WTC11 (cell line): ENCODE data around the gene NTN3. TPM values are rescaled to one million over a fixed set of nuclear protein-coding genes. Genes with fewer than 3 reads are reported as not detected.

Source experiments
- ATAC-seq: fragments of 200-7000 bp; cut with Tn5 transposase; 2 replicates; pipeline ENCODE4 v1.10.0; 2021; ENCODE audit warnings: mild to moderate bottlenecking, moderate library complexity
- Bru-seq: library from RNA; stranded (reverse); fragments of 400-500 nt; gene quantifications from one replicate; lab custom pipeline; 2021; lab: Mats Ljungman, UMichigan
- CTCF ChIA-PET: fragments of 300-600 bp; sonication (Branson Sonifier 250); formaldehyde crosslinking; loops from one replicate; lab custom pipeline; 2021; ENCODE audit warnings: antibody characterized with exemption; lab: Charles Lee
- POLR2A ChIA-PET: fragments of 350-600 bp; sonication (Branson Sonifier 250); formaldehyde crosslinking; loops from one replicate; lab custom pipeline; 2021; ENCODE audit warnings: antibody characterized with exemption; lab: Charles Lee
- DNase-seq: peaks from one replicate; pipeline ENCODE4 v3.0.0; 2021; ENCODE audit warnings: low spot score
- H3K27ac Mint-ChIP-seq: 2 replicates; pipeline ENCODE4 v1.8.0; 2021; ENCODE audit warnings: mixed read lengths
- H3K27me3 Mint-ChIP-seq: 2 replicates; pipeline ENCODE4 v1.8.0; 2021; ENCODE audit warnings: low read depth, mild to moderate bottlenecking, moderate library complexity, mixed read lengths
- H3K36me3 Mint-ChIP-seq: 2 replicates; pipeline ENCODE4 v1.8.0; 2021; ENCODE audit warnings: mixed read lengths
- H3K4me1 Mint-ChIP-seq: 2 replicates; pipeline ENCODE4 v1.8.0; 2022; ENCODE audit warnings: mixed read lengths
- H3K4me3 Mint-ChIP-seq: 2 replicates; pipeline ENCODE4 v1.8.0; 2021; ENCODE audit warnings: mild to moderate bottlenecking, moderate library complexity, mixed read lengths
- H3K9me3 Mint-ChIP-seq: 2 replicates; pipeline ENCODE4 v1.8.0; 2021; ENCODE audit warnings: mixed read lengths
- CREB1 ChIP-seq: sonication (generic); formaldehyde crosslinking; IDR thresholded peaks from 2 replicates; pipeline ENCODE4 v1.8.0; 2023; ENCODE audit warnings: mild to moderate bottlenecking, missing genetic modification reagents
- ESRRA ChIP-seq: sonication (generic); formaldehyde crosslinking; IDR thresholded peaks from 2 replicates; pipeline ENCODE4 v1.8.1; 2022; ENCODE audit warnings: mild to moderate bottlenecking, missing genetic modification reagents, borderline replicate concordance
- FOXJ3 ChIP-seq: sonication (generic); formaldehyde crosslinking; IDR thresholded peaks from 2 replicates; pipeline ENCODE4 v1.9.0; 2021; ENCODE audit warnings: missing genetic modification reagents, mild to moderate bottlenecking, borderline replicate concordance
- GRHL2 ChIP-seq: fragments of 250-450 bp; sonication (Bioruptor Pico); IDR thresholded peaks from 2 replicates; pipeline ENCODE4 v1.8.0; 2022; ENCODE audit warnings: mild to moderate bottlenecking, moderate library complexity; ENCODE audit not compliant: insufficient replicate concordance, severe bottlenecking
- NFATC4 ChIP-seq: fragments of 250-450 bp; sonication (Bioruptor Pico); IDR thresholded peaks from 2 replicates; pipeline ENCODE4 v1.9.0; 2021; ENCODE audit warnings: mild to moderate bottlenecking
- NFE2L1 ChIP-seq: sonication (generic); formaldehyde crosslinking; IDR thresholded peaks from 2 replicates; pipeline ENCODE4 v1.8.1; 2023; ENCODE audit warnings: missing genetic modification reagents
- NR3C1 ChIP-seq: sonication (generic); formaldehyde crosslinking; conservative IDR thresholded peaks from 2 replicates; pipeline ENCODE4 v1.8.1; 2023; ENCODE audit warnings: low read depth, mild to moderate bottlenecking, missing genetic modification reagents
- RORB ChIP-seq: fragments of 250-450 bp; sonication (Bioruptor Pico); IDR thresholded peaks from 2 replicates; pipeline ENCODE4 v1.9.0; 2021; ENCODE audit warnings: mild to moderate bottlenecking
- STAT6 ChIP-seq: sonication (generic); formaldehyde crosslinking; conservative IDR thresholded peaks from 2 replicates; pipeline ENCODE4 v1.8.1; 2023; ENCODE audit warnings: mild to moderate bottlenecking, low read depth, missing genetic modification reagents, moderate library complexity
- TP53 ChIP-seq: sonication (generic); formaldehyde crosslinking; IDR thresholded peaks from 2 replicates; pipeline ENCODE4 v1.8.1; 2023; ENCODE audit warnings: mild to moderate bottlenecking, missing genetic modification reagents
- ZNF423 ChIP-seq: fragments of 250-450 bp; sonication (Bioruptor Pico); IDR thresholded peaks from 2 replicates; pipeline ENCODE4 v2.1.2; 2022; ENCODE audit warnings: mild to moderate bottlenecking, moderate library complexity
- long read RNA-seq, 3 experiments: library from RNA in 1 of 3; library from capped mRNA in 1 of 3; library from polyadenylated mRNA in 1 of 3; unstranded in 2 of 3; stranded (forward) in 1 of 3; transcript quantifications; one replicate each; pipeline ENCODE4 v2.0.0, GENCODE V29; 2021
- total RNA-seq: library from RNA; stranded (reverse); gene quantifications from 3 replicates; pipeline ENCODE4 v1.2.3, GENCODE V29; 2021
- TF ChIP-seq, protein P1 (sequence below): sonication (generic); formaldehyde crosslinking; IDR thresholded peaks from 2 replicates; pipeline ENCODE4 v1.8.0; 2023; ENCODE audit warnings: mild to moderate bottlenecking, missing genetic modification reagents
- TF ChIP-seq, protein P2 (sequence below): sonication (generic); formaldehyde crosslinking; IDR thresholded peaks from 2 replicates; pipeline ENCODE4 v1.8.1; 2023; ENCODE audit warnings: mild to moderate bottlenecking, missing genetic modification reagents
- TF ChIP-seq, protein P3 (sequence below): sonication (generic); formaldehyde crosslinking; IDR thresholded peaks from 2 replicates; pipeline ENCODE4 v1.8.1; 2023; ENCODE audit warnings: mild to moderate bottlenecking, missing genetic modification reagents, moderate library complexity

NTN3 gene
- total RNA-seq (0.82 to 0.92 TPM (median 0.89 TPM) in 3 replicates), Bru-seq, nascent RNA (percentile 23 among the genes with signal in this experiment)
- long read RNA-seq, experiment 1: 0 reads
- long read RNA-seq, experiment 2: 0 reads
- long read RNA-seq, experiment 3: 0 reads

- DNase-seq: peak; percentile 75
- ChIA-PET CTCF (interaction anchor here (0.8 to 5.9 kb wide), 4 partner anchors 12 to 61 kb away, joined by 3 to 53 read pairs (median 5); partner anchors contain the start of gene TEDC2), POLR2A (interaction anchor here (0.8 to 3.3 kb wide), 3 partner anchors 12 to 60 kb away, joined by 3 to 15 read pairs (median 3); partner anchors contain the start of genes CEMP1 and TEDC2)
- H3K27ac Mint-ChIP-seq: no peak within 1 kb of the TSS
- no peaks in the 10 kb centered on the region for H3K36me3 Mint-ChIP-seq
- H3K27me3 Mint-ChIP-seq: peaks cover 38% of the 10 kb centered on the region
- ATAC-seq: peak; percentile 1; the same call in 1 of the 2 replicates
- no peaks in the 10 kb centered on the region for H3K9me3 Mint-ChIP-seq
- TF ChIP-seq RORB (CRISPR knock-in tag) (no peak), TP53 (CRISPR knock-in tag) (0 out of 2 replicates have a peak, but pooled peaks have one; percentile 65), GRHL2 (CRISPR knock-in tag) (no peak), ZNF423 (CRISPR knock-in tag) (peak; percentile 17; the same call in 1 of the 2 replicates), NR3C1 (CRISPR knock-in tag) (0 out of 2 replicates have a peak, but pooled peaks have one; percentile 38), NFATC4 (no peak)
- H3K4me1 Mint-ChIP-seq: peaks cover 21% of the 10 kb centered on the region
- peak within 1 kb of the TSS; percentile 50 for H3K4me3 Mint-ChIP-seq
These were observed at the start of gene NTN3 for GRCh38 chr16:2471016-2471652. Gene NTN3 (plus strand): TSS chr16:2471297. CDS start chr16:2471702, 405 bp downstream.

- POLR2A ChIA-PET: no interaction called here
- peaks cover 3% of the 10 kb centered on the region; the same call in 1 of the 2 replicates for H3K27me3 Mint-ChIP-seq
- no peak for ATAC-seq
- CTCF ChIA-PET: interaction anchor here (0.7 to 1.7 kb wide), 9 partner anchors 34 to 183 kb away, joined by 3 to 7 read pairs (median 3); partner anchors contain the start of genes ECI1 and TBC1D24
- H3K36me3 Mint-ChIP-seq: no peaks in the 10 kb centered on the region
- H3K4me3 Mint-ChIP-seq: no peak overlapping the region
- no peak overlapping the region for H3K27ac Mint-ChIP-seq
- DNase-seq: no peak
- H3K4me1 Mint-ChIP-seq: no peaks in the 10 kb centered on the region
- H3K9me3 Mint-ChIP-seq: no peaks in the 10 kb centered on the region
- TF ChIP-seq, protein P1, sequence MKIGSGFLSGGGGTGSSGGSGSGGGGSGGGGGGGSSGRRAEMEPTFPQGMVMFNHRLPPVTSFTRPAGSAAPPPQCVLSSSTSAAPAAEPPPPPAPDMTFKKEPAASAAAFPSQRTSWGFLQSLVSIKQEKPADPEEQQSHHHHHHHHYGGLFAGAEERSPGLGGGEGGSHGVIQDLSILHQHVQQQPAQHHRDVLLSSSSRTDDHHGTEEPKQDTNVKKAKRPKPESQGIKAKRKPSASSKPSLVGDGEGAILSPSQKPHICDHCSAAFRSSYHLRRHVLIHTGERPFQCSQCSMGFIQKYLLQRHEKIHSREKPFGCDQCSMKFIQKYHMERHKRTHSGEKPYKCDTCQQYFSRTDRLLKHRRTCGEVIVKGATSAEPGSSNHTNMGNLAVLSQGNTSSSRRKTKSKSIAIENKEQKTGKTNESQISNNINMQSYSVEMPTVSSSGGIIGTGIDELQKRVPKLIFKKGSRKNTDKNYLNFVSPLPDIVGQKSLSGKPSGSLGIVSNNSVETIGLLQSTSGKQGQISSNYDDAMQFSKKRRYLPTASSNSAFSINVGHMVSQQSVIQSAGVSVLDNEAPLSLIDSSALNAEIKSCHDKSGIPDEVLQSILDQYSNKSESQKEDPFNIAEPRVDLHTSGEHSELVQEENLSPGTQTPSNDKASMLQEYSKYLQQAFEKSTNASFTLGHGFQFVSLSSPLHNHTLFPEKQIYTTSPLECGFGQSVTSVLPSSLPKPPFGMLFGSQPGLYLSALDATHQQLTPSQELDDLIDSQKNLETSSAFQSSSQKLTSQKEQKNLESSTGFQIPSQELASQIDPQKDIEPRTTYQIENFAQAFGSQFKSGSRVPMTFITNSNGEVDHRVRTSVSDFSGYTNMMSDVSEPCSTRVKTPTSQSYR (CRISPR knock-in tag): no peak
- TF ChIP-seq NR3C1 (CRISPR knock-in tag): no peak
- TF ChIP-seq, protein P2, sequence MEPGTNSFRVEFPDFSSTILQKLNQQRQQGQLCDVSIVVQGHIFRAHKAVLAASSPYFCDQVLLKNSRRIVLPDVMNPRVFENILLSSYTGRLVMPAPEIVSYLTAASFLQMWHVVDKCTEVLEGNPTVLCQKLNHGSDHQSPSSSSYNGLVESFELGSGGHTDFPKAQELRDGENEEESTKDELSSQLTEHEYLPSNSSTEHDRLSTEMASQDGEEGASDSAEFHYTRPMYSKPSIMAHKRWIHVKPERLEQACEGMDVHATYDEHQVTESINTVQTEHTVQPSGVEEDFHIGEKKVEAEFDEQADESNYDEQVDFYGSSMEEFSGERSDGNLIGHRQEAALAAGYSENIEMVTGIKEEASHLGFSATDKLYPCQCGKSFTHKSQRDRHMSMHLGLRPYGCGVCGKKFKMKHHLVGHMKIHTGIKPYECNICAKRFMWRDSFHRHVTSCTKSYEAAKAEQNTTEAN (CRISPR knock-in tag): no peak
- no peak for TF ChIP-seq CREB1
- TF ChIP-seq STAT6 (CRISPR knock-in tag): no peak
- no peak for TF ChIP-seq FOXJ3 (CRISPR knock-in tag)
- TF ChIP-seq ESRRA (CRISPR knock-in tag): no peak
- TF ChIP-seq, protein P3, sequence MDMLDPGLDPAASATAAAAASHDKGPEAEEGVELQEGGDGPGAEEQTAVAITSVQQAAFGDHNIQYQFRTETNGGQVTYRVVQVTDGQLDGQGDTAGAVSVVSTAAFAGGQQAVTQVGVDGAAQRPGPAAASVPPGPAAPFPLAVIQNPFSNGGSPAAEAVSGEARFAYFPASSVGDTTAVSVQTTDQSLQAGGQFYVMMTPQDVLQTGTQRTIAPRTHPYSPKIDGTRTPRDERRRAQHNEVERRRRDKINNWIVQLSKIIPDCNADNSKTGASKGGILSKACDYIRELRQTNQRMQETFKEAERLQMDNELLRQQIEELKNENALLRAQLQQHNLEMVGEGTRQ (CRISPR knock-in tag): no peak
- no peak for TF ChIP-seq NFE2L1 (CRISPR knock-in tag)
These were observed 48.8 kb upstream of the NTN3 start for GRCh38 chr16:2422123-2422867.
